IMR-90 (cell line): ENCODE results near the gene TMEM245. TPM values are rescaled to one million over a fixed set of nuclear protein-coding genes. Genes with fewer than 3 reads are reported as not detected.
A peak's percentile ranks its signal among the peaks of the same experiment; 100 is the strongest.

Source experiments
- ATAC-seq: fragments of 200-7000 bp; cut with Tn5 transposase; 2 replicates; pipeline ENCODE4 v1.9.1; 2020; ENCODE audit warnings: low read depth, mild to moderate bottlenecking, moderate library complexity
- BruUV-seq: library from RNA; stranded (reverse); fragments of 400-500 nt; replicated peaks from 2 replicates; lab custom pipeline; 2021; lab: Mats Ljungman, UMichigan
- CTCF ChIA-PET: fragments of 300-600 bp; formaldehyde crosslinking; extraction: SDS; loops from one replicate; lab custom pipeline; 2021; ENCODE audit warnings: antibody characterized with exemption; lab: Yijun Ruan, JAX
- POLR2A ChIA-PET: fragments of 300-600 bp; sonication (Branson Sonifier 250); formaldehyde crosslinking; loops from one replicate; lab custom pipeline; 2022; ENCODE audit warnings: antibody characterized with exemption; ENCODE audit not compliant: unreplicated experiment; lab: Charles Lee
- DNase-seq: peaks from one replicate; pipeline ENCODE4 v3.0.0; 2013
- H2AFZ ChIP-seq: replicated peaks from 2 replicates; pipeline ENCODE3; 2013; ENCODE audit warnings: low read length, mild to moderate bottlenecking; ENCODE audit not compliant: poor library complexity
- H2AK5ac ChIP-seq: 2 replicates; pipeline ENCODE4 v1.6.1; 2013; ENCODE audit warnings: low read depth, low read length, inconsistent platforms
- H2AK9ac ChIP-seq: replicated peaks from 2 replicates; pipeline ENCODE3; 2013; ENCODE audit warnings: mild to moderate bottlenecking, low read depth, low read length, moderate library complexity; ENCODE audit not compliant: poor library complexity
- H2BK120ac ChIP-seq: 2 replicates; pipeline ENCODE4 v1.6.1; 2013; ENCODE audit warnings: low read depth, low read length, inconsistent platforms
- H2BK15ac ChIP-seq: 3 replicates; pipeline ENCODE4 v1.6.1; 2013; ENCODE audit warnings: low read depth, low read length, inconsistent platforms
- H2BK20ac ChIP-seq: 2 replicates; pipeline ENCODE4 v1.6.1; 2013; ENCODE audit warnings: low read depth, mild to moderate bottlenecking, inconsistent platforms, low read length, moderate library complexity
- H2BK5ac ChIP-seq: 2 replicates; pipeline ENCODE4 v1.6.1; 2013; ENCODE audit warnings: mild to moderate bottlenecking, low read depth, low read length, inconsistent platforms; ENCODE audit not compliant: poor library complexity, severe bottlenecking
- H3K14ac ChIP-seq: replicated peaks from 2 replicates; pipeline ENCODE4 v1.6.1; 2013; ENCODE audit warnings: low read depth, low read length, inconsistent platforms
- H3K18ac ChIP-seq: 2 replicates; pipeline ENCODE4 v1.6.1; 2013; ENCODE audit warnings: low read depth, low read length, control low read depth
- H3K23ac ChIP-seq: 2 replicates; pipeline ENCODE4 v1.6.1; 2013; ENCODE audit warnings: low read depth, low read length, inconsistent platforms
- H3K27ac ChIP-seq: 2 replicates; pipeline ENCODE4 v1.5.1; 2013; ENCODE audit warnings: mild to moderate bottlenecking, control low read depth, low read length; ENCODE audit not compliant: insufficient read depth
- H3K27me3 ChIP-seq: 2 replicates; pipeline ENCODE4 v1.6.1; 2013; ENCODE audit warnings: low read length; ENCODE audit not compliant: control insufficient read depth, insufficient read depth
- H3K36me3 ChIP-seq: 2 replicates; pipeline ENCODE4 v1.6.1; 2013; ENCODE audit warnings: low read length, mixed read lengths; ENCODE audit not compliant: control insufficient read depth, insufficient read depth
- H3K4ac ChIP-seq: 2 replicates; pipeline ENCODE4 v1.6.1; 2013; ENCODE audit warnings: low read depth, low read length, inconsistent platforms
- H3K4me1 ChIP-seq: 2 replicates; pipeline ENCODE4 v1.6.1; 2013; ENCODE audit warnings: low read length, mixed read lengths; ENCODE audit not compliant: control insufficient read depth, insufficient read depth
- H3K4me2 ChIP-seq: 2 replicates; pipeline ENCODE4 v1.6.1; 2013; ENCODE audit warnings: low read depth, mild to moderate bottlenecking, control low read depth, low read length, moderate library complexity
- H3K4me3 ChIP-seq: 2 replicates; pipeline ENCODE4 v1.5.1; 2013; ENCODE audit warnings: low read depth, mild to moderate bottlenecking, control low read depth, low read length, moderate library complexity; ENCODE audit not compliant: insufficient read depth
- H3K56ac ChIP-seq: 2 replicates; pipeline ENCODE4 v1.6.1; 2013; ENCODE audit warnings: low read length, inconsistent platforms; ENCODE audit not compliant: insufficient read depth; ENCODE audit errors: extremely low read depth
- H3K79me1 ChIP-seq, 2 experiments: 2 replicates each; pipeline ENCODE4 v1.6.1; 2013; ENCODE audit warnings: low read length in 2 of 2, inconsistent platforms in 1 of 2, low read depth in 1 of 2
- H3K9ac ChIP-seq: 2 replicates; pipeline ENCODE4 v1.6.1; 2013; ENCODE audit warnings: low read depth, low read length, control low read depth
- H3K9me1 ChIP-seq: 2 replicates; pipeline ENCODE4 v1.6.1; 2013; ENCODE audit warnings: low read length, inconsistent platforms; ENCODE audit not compliant: insufficient read depth
- H3K9me3 ChIP-seq: 2 replicates; pipeline ENCODE4 v1.6.1; 2013; ENCODE audit warnings: low read length; ENCODE audit not compliant: control insufficient read depth, insufficient read depth
- H4K20me1 ChIP-seq: 2 replicates; pipeline ENCODE4 v1.6.1; 2013; ENCODE audit warnings: low read length, inconsistent platforms; ENCODE audit not compliant: insufficient read depth
- H4K5ac ChIP-seq: 2 replicates; pipeline ENCODE4 v1.6.1; 2013; ENCODE audit warnings: mild to moderate bottlenecking, low read depth, low read length, control low read depth
- H4K8ac ChIP-seq, 2 experiments: 2 replicates each; pipeline ENCODE4 v1.6.1; 2013; ENCODE audit warnings: low read depth in 2 of 2, low read length in 2 of 2, control low read depth in 1 of 2, inconsistent platforms in 1 of 2
- H4K91ac ChIP-seq: 2 replicates; pipeline ENCODE4 v1.6.1; 2013; ENCODE audit warnings: low read depth, low read length, inconsistent platforms; ENCODE audit not compliant: insufficient read depth
- BHLHE40 ChIP-seq: fragments of 150-350 bp; IDR thresholded peaks from 2 replicates; pipeline ENCODE4 v1.6.1; 2016; ENCODE audit warnings: mild to moderate bottlenecking, low read depth, low read length
- CEBPB ChIP-seq: IDR thresholded peaks from 2 replicates; pipeline ENCODE4 v1.6.1; 2012; ENCODE audit warnings: low read depth, low read length, improper control_type of control experiment
- FOS ChIP-seq: fragments of 150-350 bp; IDR thresholded peaks from 2 replicates; pipeline ENCODE4 v1.6.1; 2016; ENCODE audit warnings: low read depth, low read length
- MAFK ChIP-seq: IDR thresholded peaks from 2 replicates; pipeline ENCODE4 v1.6.1; 2012; ENCODE audit warnings: low read depth, low read length, improper control_type of control experiment
- MXI1 ChIP-seq: IDR thresholded peaks from 2 replicates; pipeline ENCODE4 v1.6.1; 2012; ENCODE audit warnings: low read depth, mild to moderate bottlenecking, low read length, moderate library complexity, borderline replicate concordance
- NFE2L2 ChIP-seq: fragments of 150-350 bp; IDR thresholded peaks from 2 replicates; pipeline ENCODE4 v1.6.1; 2016; ENCODE audit warnings: low read depth, mild to moderate bottlenecking, low read length
- POLR2A ChIP-seq: IDR thresholded peaks from 2 replicates; pipeline ENCODE4 v1.6.1; 2012; ENCODE audit warnings: mild to moderate bottlenecking, low read depth, low read length
- RAD21 ChIP-seq: IDR thresholded peaks from 2 replicates; pipeline ENCODE4 v1.6.1; 2012; ENCODE audit warnings: low read length, improper control_type of control experiment
- RCOR1 ChIP-seq: IDR thresholded peaks from 2 replicates; pipeline ENCODE4 v1.6.1; 2012; ENCODE audit warnings: mild to moderate bottlenecking, low read length, improper control_type of control experiment; ENCODE audit not compliant: insufficient replicate concordance
- RFX5 ChIP-seq: IDR thresholded peaks from 2 replicates; pipeline ENCODE4 v1.8.0; 2012; ENCODE audit warnings: low read depth, mild to moderate bottlenecking, low read length, moderate library complexity
- SMC3 ChIP-seq: fragments of 150-350 bp; IDR thresholded peaks from 2 replicates; pipeline ENCODE4 v1.6.1; 2016; ENCODE audit warnings: low read depth, mild to moderate bottlenecking, antibody characterized with exemption, low read length, moderate library complexity
- WGBS, 2 experiments: methylation state at CpG; one replicate each; pipeline versions ENCODE4 v1.1.5 to v1.1.7; 2013; ENCODE audit warnings: missing lambda C conversion rate in 2 of 2; ENCODE audit not compliant: insufficient read length in 1 of 2; ENCODE audit errors: extremely low coverage in 2 of 2; 5-methylcytosine and 5-hydroxymethylcytosine counted together
- dilution Hi-C: fragments of 300-500 bp; cut with HindIII; formaldehyde crosslinking; loops from one replicate; pipeline ENCODE4 v1.14.3; 2018; ENCODE audit warnings: low sequenced_read_pairs; ENCODE audit not compliant: unreplicated experiment
- in situ Hi-C: fragments of 300-500 bp; cut with MboI; formaldehyde crosslinking; loops from 3 replicates; pipeline ENCODE4 v1.14.3; 2019; ENCODE audit warnings: low sequenced_read_pairs, inconsistent platforms, mixed read lengths
- intact Hi-C: fragments of 100-400 bp; cut with micrococcal nuclease; formaldehyde crosslinking; loops from 2 replicates; pipeline ENCODE4 v1.10.0; 2022
- polyA plus RNA-seq, 3 experiments: library from polyadenylated mRNA; depleted of rRNA; stranded (reverse); fragments of >200 nt; gene quantifications; 2 replicates each; pipeline ENCODE4 v1.2.3, GENCODE V29; 2012; ENCODE audit warnings: low replicate concordance in 1 of 3
- total RNA-seq: library from RNA; depleted of rRNA; stranded (reverse); fragments of >200 nt; gene quantifications from 2 replicates; pipeline ENCODE4 v1.2.3, GENCODE V29; 2012
- TF ChIP-seq, protein P1 (sequence below): conservative IDR thresholded peaks from 2 replicates; pipeline ENCODE4 v1.5.1; 2012; ENCODE audit warnings: mild to moderate bottlenecking, low read depth, low read length, improper control_type of control experiment
- TF ChIP-seq, protein P2 (sequence below): fragments of 150-350 bp; IDR thresholded peaks from 2 replicates; pipeline ENCODE4 v1.6.1; 2017; ENCODE audit warnings: mild to moderate bottlenecking, antibody characterized with exemption, low read length, low read depth
- TF ChIP-seq, protein P3 (sequence below): fragments of 150-350 bp; IDR thresholded peaks from 2 replicates; pipeline ENCODE4 v1.6.1; 2016; ENCODE audit warnings: low read depth, mild to moderate bottlenecking, low read length, moderate library complexity, borderline replicate concordance

Gene TMEM245
- total and polyA plus RNA-seq, 2 of the 4 experiments (the other 2 are of a cell fraction), result 24.8 to 57.9 TPM

DNA sequence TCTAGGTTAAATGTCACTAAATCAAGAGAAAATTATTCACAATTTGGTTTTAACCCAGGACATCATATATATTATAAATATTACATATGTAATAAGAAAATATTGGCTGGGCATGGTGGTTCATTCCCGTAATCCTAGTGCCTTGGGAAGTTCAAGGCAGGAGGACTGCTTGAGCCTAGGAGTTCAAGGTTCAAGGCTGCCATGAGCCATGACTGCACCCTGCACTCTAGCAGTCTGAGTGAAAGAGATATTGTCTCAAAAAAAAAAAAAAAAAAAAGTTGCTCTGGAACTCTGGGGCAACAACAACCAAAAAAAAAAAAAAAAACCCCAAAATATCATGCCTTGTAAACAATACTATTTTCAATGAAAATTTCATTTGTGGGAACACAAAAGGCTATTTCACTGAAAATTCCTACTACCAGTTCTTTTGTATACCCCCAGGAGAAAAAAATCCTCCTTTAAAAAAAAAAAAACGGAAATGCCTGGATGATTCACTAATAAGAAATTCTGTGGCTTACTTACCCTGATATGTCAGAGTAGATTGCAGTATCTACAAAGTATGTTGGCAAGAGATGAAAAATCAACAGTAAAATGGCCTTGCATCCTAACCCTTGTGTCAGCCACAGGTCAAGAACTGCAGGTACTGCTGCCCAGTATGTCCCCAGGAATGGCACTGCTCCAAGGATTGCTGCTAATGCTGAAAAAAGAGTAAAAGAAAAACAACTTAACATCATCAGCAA lies 83.9 kb downstream of the TMEM245 start:
- peak overlapping the region; percentile 99 for H2BK20ac ChIP-seq
- peaks cover 3% of the 10 kb centered on the region; the same call in 1 of the 2 replicates for H4K20me1 ChIP-seq
- no peaks in the 10 kb centered on the region for H3K27me3 ChIP-seq
- peak; percentile 85 for DNase-seq
- H3K27ac ChIP-seq, result peak overlapping the region; percentile 98
- peak overlapping the region; percentile 47 to 82; a peak in 3 of 4 replicates for H4K8ac ChIP-seq
- peak overlapping the region; percentile 42 for H3K56ac ChIP-seq
- peaks cover 27 to 43% of the 10 kb centered on the region in 2 experiments; a peak in 3 of 4 replicates for H3K79me1 ChIP-seq
- H3K4ac ChIP-seq, result peak overlapping the region; percentile 98
- POLR2A ChIA-PET, result interaction anchor here (0.6 kb wide), 1 partner anchor 53 kb away, joined by 4 read pairs; no protein-coding TSS in a partner anchor
- no peak overlapping the region for H3K4me3 ChIP-seq
- no peaks in the 10 kb centered on the region for H3K9me3 ChIP-seq
- H3K18ac ChIP-seq, result peak overlapping the region; percentile 84
- dilution Hi-C loops, result no loop called here
- H2AK5ac ChIP-seq, result peak overlapping the region; percentile 98
- peak overlapping the region; percentile 44 for H3K4me2 ChIP-seq
- peak overlapping the region; percentile 51; the same call in 1 of the 3 replicates for H2BK15ac ChIP-seq
- peaks cover 16% of the 10 kb centered on the region for H3K4me1 ChIP-seq
- peak overlapping the region; percentile 100 for H2BK5ac ChIP-seq
- H4K5ac ChIP-seq, result peak overlapping the region; percentile 72
- peaks cover 11% of the 10 kb centered on the region for H3K36me3 ChIP-seq
- no peak overlapping the region for H2AFZ ChIP-seq
- WGBS, 2 experiments, result no CpG with 5 or more reads among the region's 2 CpGs
- peaks cover 10% of the 10 kb centered on the region; the same call in 1 of the 2 replicates for H3K9me1 ChIP-seq
- no peak overlapping the region for H3K9ac ChIP-seq
- peak; percentile 84 for ATAC-seq
- H2BK120ac ChIP-seq, result peak overlapping the region; percentile 98
- H4K91ac ChIP-seq, result peak overlapping the region; percentile 96
- no TSS peak for BruUV-seq
- no peak overlapping the region for H2AK9ac ChIP-seq
- in situ Hi-C loops, result no loop called here
- intact Hi-C loops, result loop anchor here (1.0 kb wide), 2 partner anchors 83 to 313 kb away; partner anchors contain the start of gene TMEM245
- H3K23ac ChIP-seq, result peak overlapping the region; percentile 94
- CTCF ChIA-PET, result no interaction called here
- peak overlapping the region; percentile 86 for H3K14ac ChIP-seq
- no peak for TF ChIP-seq RFX5
- TF ChIP-seq, protein P1, sequence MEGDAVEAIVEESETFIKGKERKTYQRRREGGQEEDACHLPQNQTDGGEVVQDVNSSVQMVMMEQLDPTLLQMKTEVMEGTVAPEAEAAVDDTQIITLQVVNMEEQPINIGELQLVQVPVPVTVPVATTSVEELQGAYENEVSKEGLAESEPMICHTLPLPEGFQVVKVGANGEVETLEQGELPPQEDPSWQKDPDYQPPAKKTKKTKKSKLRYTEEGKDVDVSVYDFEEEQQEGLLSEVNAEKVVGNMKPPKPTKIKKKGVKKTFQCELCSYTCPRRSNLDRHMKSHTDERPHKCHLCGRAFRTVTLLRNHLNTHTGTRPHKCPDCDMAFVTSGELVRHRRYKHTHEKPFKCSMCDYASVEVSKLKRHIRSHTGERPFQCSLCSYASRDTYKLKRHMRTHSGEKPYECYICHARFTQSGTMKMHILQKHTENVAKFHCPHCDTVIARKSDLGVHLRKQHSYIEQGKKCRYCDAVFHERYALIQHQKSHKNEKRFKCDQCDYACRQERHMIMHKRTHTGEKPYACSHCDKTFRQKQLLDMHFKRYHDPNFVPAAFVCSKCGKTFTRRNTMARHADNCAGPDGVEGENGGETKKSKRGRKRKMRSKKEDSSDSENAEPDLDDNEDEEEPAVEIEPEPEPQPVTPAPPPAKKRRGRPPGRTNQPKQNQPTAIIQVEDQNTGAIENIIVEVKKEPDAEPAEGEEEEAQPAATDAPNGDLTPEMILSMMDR, result no peak
- no peak for TF ChIP-seq NFE2L2
- no peak for TF ChIP-seq RAD21
- TF ChIP-seq MAFK, result no peak; the same call in 1 of the 2 replicates
- TF ChIP-seq, protein P2, sequence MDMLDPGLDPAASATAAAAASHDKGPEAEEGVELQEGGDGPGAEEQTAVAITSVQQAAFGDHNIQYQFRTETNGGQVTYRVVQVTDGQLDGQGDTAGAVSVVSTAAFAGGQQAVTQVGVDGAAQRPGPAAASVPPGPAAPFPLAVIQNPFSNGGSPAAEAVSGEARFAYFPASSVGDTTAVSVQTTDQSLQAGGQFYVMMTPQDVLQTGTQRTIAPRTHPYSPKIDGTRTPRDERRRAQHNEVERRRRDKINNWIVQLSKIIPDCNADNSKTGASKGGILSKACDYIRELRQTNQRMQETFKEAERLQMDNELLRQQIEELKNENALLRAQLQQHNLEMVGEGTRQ, result no peak
- peak; percentile 79 for TF ChIP-seq RCOR1
- peak; percentile 87 for TF ChIP-seq FOS
- TF ChIP-seq, protein P3, sequence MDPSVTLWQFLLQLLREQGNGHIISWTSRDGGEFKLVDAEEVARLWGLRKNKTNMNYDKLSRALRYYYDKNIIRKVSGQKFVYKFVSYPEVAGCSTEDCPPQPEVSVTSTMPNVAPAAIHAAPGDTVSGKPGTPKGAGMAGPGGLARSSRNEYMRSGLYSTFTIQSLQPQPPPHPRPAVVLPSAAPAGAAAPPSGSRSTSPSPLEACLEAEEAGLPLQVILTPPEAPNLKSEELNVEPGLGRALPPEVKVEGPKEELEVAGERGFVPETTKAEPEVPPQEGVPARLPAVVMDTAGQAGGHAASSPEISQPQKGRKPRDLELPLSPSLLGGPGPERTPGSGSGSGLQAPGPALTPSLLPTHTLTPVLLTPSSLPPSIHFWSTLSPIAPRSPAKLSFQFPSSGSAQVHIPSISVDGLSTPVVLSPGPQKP, result no peak
- no peak for TF ChIP-seq MXI1
- TF ChIP-seq SMC3, result no peak
- TF ChIP-seq POLR2A, result no peak
- peak; percentile 83 for TF ChIP-seq CEBPB
- no peak for TF ChIP-seq BHLHE40
